HepG2 (cell line): Measurements from ENCODE around the gene NDUFB10. TPM values are rescaled to one million over a fixed set of nuclear protein-coding genes. Genes with fewer than 3 reads are reported as not detected.

ENCODE experiments used
- ELF3 ChIP-seq: IDR thresholded peaks from 2 replicates; pipeline ENCODE4 v1.6.1; 2016; ENCODE audit warnings: missing genetic modification reagents, missing compliant biosample characterization
- FOXA3 ChIP-seq: IDR thresholded peaks from 2 replicates; pipeline ENCODE4 v1.6.1; 2016; ENCODE audit warnings: missing genetic modification reagents, missing compliant biosample characterization
- GLMP ChIP-seq: sonication (generic); formaldehyde crosslinking; IDR thresholded peaks from 2 replicates; pipeline ENCODE4 v1.9.0; 2021; ENCODE audit warnings: missing genetic modification reagents, mild to moderate bottlenecking, borderline replicate concordance
- MTERF4 ChIP-seq: sonication (generic); formaldehyde crosslinking; IDR thresholded peaks from 2 replicates; pipeline ENCODE4 v1.8.0; 2023; ENCODE audit warnings: mild to moderate bottlenecking, missing genetic modification reagents
- MXD1 ChIP-seq: sonication (generic); formaldehyde crosslinking; IDR thresholded peaks from 2 replicates; pipeline ENCODE4 v1.4.0; 2020; ENCODE audit warnings: mild to moderate bottlenecking, missing genetic modification reagents
- NFATC3 ChIP-seq: sonication (generic); formaldehyde crosslinking; IDR thresholded peaks from 2 replicates; pipeline ENCODE4 v1.5.1; 2020; ENCODE audit warnings: mild to moderate bottlenecking, missing genetic modification reagents
- NR2F6 ChIP-seq, 2 experiments: IDR thresholded peaks; 2 replicates each; pipeline ENCODE4 v1.6.1; 2016; ENCODE audit warnings: antibody characterized with exemption in 1 of 2, mild to moderate bottlenecking in 1 of 2
- POLR2A ChIP-seq, 2 experiments: IDR thresholded peaks; 2 replicates each; pipeline ENCODE4 v1.6.1; 2011; ENCODE audit warnings: low read depth in 2 of 2, low read length in 2 of 2, mild to moderate bottlenecking in 1 of 2, moderate library complexity in 1 of 2; ENCODE audit not compliant: insufficient read depth in 1 of 2
- SAFB2 ChIP-seq: sonication (generic); formaldehyde crosslinking; IDR thresholded peaks from 2 replicates; pipeline ENCODE4 v1.5.1; 2020; ENCODE audit warnings: missing genetic modification reagents, low read depth, mild to moderate bottlenecking, borderline replicate concordance
- SRSF4 ChIP-seq: fragments of 200-400 bp; formaldehyde crosslinking; IDR thresholded peaks from one replicate; pipeline ENCODE4 v1.6.1; 2018; ENCODE audit warnings: mild to moderate bottlenecking, low read depth, low read length, moderate library complexity; ENCODE audit not compliant: poor library complexity, severe bottlenecking
- STAG1 ChIP-seq: sonication (generic); formaldehyde crosslinking; IDR thresholded peaks from 2 replicates; pipeline ENCODE4 v1.4.0; 2020; ENCODE audit warnings: missing genetic modification reagents
- UBTF ChIP-seq: sonication (generic); formaldehyde crosslinking; IDR thresholded peaks from 2 replicates; pipeline ENCODE4 v1.4.0; 2020; ENCODE audit warnings: mild to moderate bottlenecking, missing genetic modification reagents
- ZBTB38 ChIP-seq: sonication (generic); formaldehyde crosslinking; IDR thresholded peaks from 2 replicates; pipeline ENCODE4 v1.5.1; 2020; ENCODE audit warnings: mild to moderate bottlenecking, missing genetic modification reagents
- ZFP1 ChIP-seq: IDR thresholded peaks from 2 replicates; pipeline ENCODE4 v1.6.1; 2016
- ZNF276 ChIP-seq: sonication (generic); formaldehyde crosslinking; IDR thresholded peaks from 2 replicates; pipeline ENCODE4 v1.4.0; 2020; ENCODE audit warnings: mild to moderate bottlenecking, low read depth, missing genetic modification reagents
- ZNF383 ChIP-seq: sonication (generic); formaldehyde crosslinking; IDR thresholded peaks from 2 replicates; pipeline ENCODE4 v1.4.0; 2020; ENCODE audit warnings: missing genetic modification reagents, mild to moderate bottlenecking, borderline replicate concordance
- ZNF562 ChIP-seq: sonication (generic); formaldehyde crosslinking; IDR thresholded peaks from 2 replicates; pipeline ENCODE4 v1.8.0; 2022; ENCODE audit warnings: missing genetic modification reagents, borderline replicate concordance
- ZNF703 ChIP-seq: sonication (generic); formaldehyde crosslinking; IDR thresholded peaks from 2 replicates; pipeline ENCODE4 v1.5.1; 2020; ENCODE audit warnings: missing genetic modification reagents, mild to moderate bottlenecking, moderate library complexity, borderline replicate concordance
- ZNF878 ChIP-seq: sonication (generic); formaldehyde crosslinking; IDR thresholded peaks from 2 replicates; pipeline ENCODE4 v1.8.1; 2023; ENCODE audit warnings: mild to moderate bottlenecking, missing genetic modification reagents, moderate library complexity
- ZSCAN5A ChIP-seq: sonication (generic); formaldehyde crosslinking; IDR thresholded peaks from 2 replicates; pipeline ENCODE4 v1.8.0; 2022; ENCODE audit warnings: mild to moderate bottlenecking, missing genetic modification reagents, borderline replicate concordance
- polyA plus RNA-seq, 8 experiments: library from polyadenylated mRNA; depleted of rRNA in 3 of 8; stranded (reverse) in 7 of 8; unstranded in 1 of 8; fragments of >200 nt; fragmentation: Illumina TruSeq in 4 of 8; extraction: Trizol in 4 of 8; gene quantifications; 2 replicates each; pipeline versions ENCODE4 v1.2.1 to v1.2.3, GENCODE V29; 2011 to 2016; ENCODE audit warnings: low read depth in 4 of 8, missing spikeins in 1 of 8, mixed read lengths in 1 of 8; ENCODE audit not compliant: insufficient read depth in 1 of 8
- total RNA-seq, 5 experiments: library from RNA; depleted of rRNA; stranded (reverse); fragments of >200 nt; fragmentation: Illumina TruSeq; extraction: Trizol; gene quantifications; 2 replicates each; pipeline ENCODE4 v1.2.3, GENCODE V29; 2016; ENCODE audit warnings: low read depth in 1 of 5

NDUFB10 gene
- total and polyA plus RNA-seq, 2 of the 13 experiments (the other 11 are each of a cell fraction or from before 2014, with no cell fraction given) = 68.6 to 157 TPM

- peak; percentile 89 for TF ChIP-seq UBTF
- TF ChIP-seq ZNF562 (CRISPR knock-in tag) = no peak
- TF ChIP-seq NFATC3 = peak; percentile 82; the same call in 1 of the 2 replicates
- TF ChIP-seq POLR2A (IDR thresholded peaks at IDR 0.05; ENCODE audit: insufficient read depth in 1 of 2, low read depth in 2 of 2, low read length in 2 of 2) = peak; percentile 84 to 92
- peak; percentile 53; the same call in 1 of the 2 replicates for TF ChIP-seq ZFP1 (CRISPR knock-in tag)
- no peak for TF ChIP-seq ZNF878 (CRISPR knock-in tag)
- TF ChIP-seq ZNF703 (CRISPR knock-in tag) = no peak; the same call in 1 of the 2 replicates
- TF ChIP-seq SAFB2 (CRISPR knock-in tag) = peak; percentile 68; the same call in 1 of the 2 replicates
- TF ChIP-seq FOXA3 (CRISPR knock-in tag) = peak; percentile 71
- TF ChIP-seq GLMP = 0 out of 2 replicates have a peak, but pooled peaks have one; percentile 42
- TF ChIP-seq NR2F6 (IDR thresholded peaks at IDR 0.05) = no peak
- peak; percentile 83 for TF ChIP-seq NR2F6 (CRISPR knock-in tag; IDR thresholded peaks at IDR 0.05)
- TF ChIP-seq ZNF383 (CRISPR knock-in tag) = peak; percentile 91; the same call in 1 of the 2 replicates
- 0 out of 2 replicates have a peak, but pooled peaks have one; percentile 40 for TF ChIP-seq MTERF4 (CRISPR knock-in tag)
- TF ChIP-seq STAG1 = no peak
- 0 out of 2 replicates have a peak, but pooled peaks have one; percentile 48 for TF ChIP-seq ZNF276 (CRISPR knock-in tag)
- peak; percentile 91 for TF ChIP-seq MXD1
- TF ChIP-seq ZBTB38 (CRISPR knock-in tag) = peak; percentile 94
- TF ChIP-seq SRSF4 = no peak
- TF ChIP-seq ELF3 (CRISPR knock-in tag) = peak; percentile 86
- no peak for TF ChIP-seq ZSCAN5A
Measured at GRCh38 chr16:1971796-1972489, 12.6 kb downstream of the NDUFB10 start, which contains the start of gene TBL3 (continued).
